LoVo (cell line): ENCODE results near the gene LRRC4C.
"Not testable (repeated sequence)": the region's sequence is repeated elsewhere in the genome, so short reads cannot be mapped to it uniquely, and the experiment has no call there.

Experiments used
- DNase-seq: peaks from one replicate; pipeline ENCODE4 v3.0.0-alpha.2; 2016; ENCODE audit warnings: low spot score

LRRC4C gene

GRCh38 chr11:40867991-40868632 is 591.3 kb downstream of the LRRC4C start:
- DNase-seq = no peak

- DNase-seq = not testable (repeated sequence)
Observed at GRCh38 chr11:40857754-40858153, 601.7 kb downstream of the LRRC4C start.

GRCh38 chr11:40842750-40843339 is 616.6 kb downstream of the LRRC4C start:
- DNase-seq = no peak

- no peak for DNase-seq
Observed at GRCh38 chr11:40841231-40841630, 618.2 kb downstream of the LRRC4C start.

- DNase-seq = no peak
Observed at GRCh38 chr11:40838181-40838683, 621.2 kb downstream of the LRRC4C start.

GRCh38 chr11:40827116-40827515 is 632.3 kb downstream of the LRRC4C start:
- DNase-seq = no peak

GRCh38 chr11:40826601-40827000 is 632.9 kb downstream of the LRRC4C start:
- no peak for DNase-seq

- DNase-seq = no peak
Observed at GRCh38 chr11:40825201-40825834, 634.1 kb downstream of the LRRC4C start.

GRCh38 chr11:40819230-40819629 is 640.2 kb downstream of the LRRC4C start:
- no peak for DNase-seq

GRCh38 chr11:40816976-40817375 is 642.5 kb downstream of the LRRC4C start:
- DNase-seq = no peak

GRCh38 chr11:40797981-40798380 is 661.5 kb downstream of the LRRC4C start:
- DNase-seq = no peak

GRCh38 chr11:40787224-40787623 is 672.2 kb downstream of the LRRC4C start:
- DNase-seq = no peak

- DNase-seq = no peak
Observed at GRCh38 chr11:40763046-40763445, 696.4 kb downstream of the LRRC4C start.

GRCh38 chr11:40759341-40759740 is 700.1 kb downstream of the LRRC4C start:
- DNase-seq = no peak

- no peak for DNase-seq
Observed at GRCh38 chr11:40754297-40754696, 705.2 kb downstream of the LRRC4C start.

- no peak for DNase-seq
Observed at GRCh38 chr11:40746282-40746681, 713.2 kb downstream of the LRRC4C start.

GRCh38 chr11:40732132-40732531 is 727.3 kb downstream of the LRRC4C start:
- no peak for DNase-seq

GRCh38 chr11:40722179-40722795 is 737.2 kb downstream of the LRRC4C start:
- DNase-seq = no peak

GRCh38 chr11:40716344-40717130 is 742.9 kb downstream of the LRRC4C start:
- no peak for DNase-seq

GRCh38 chr11:40713083-40713482 is 746.4 kb downstream of the LRRC4C start:
- no peak for DNase-seq

GRCh38 chr11:40701027-40701426 is 758.4 kb downstream of the LRRC4C start:
- DNase-seq = no peak

GRCh38 chr11:40689823-40690222 is 769.6 kb downstream of the LRRC4C start:
- DNase-seq = no peak
